ENCODE measurements around the gene KRTAP16-1. TPM values are rescaled to one million over a fixed set of nuclear protein-coding genes. Genes with fewer than 3 reads are reported as not detected.

Gene KRTAP16-1
- polyA plus RNA-seq, 1 donor, result not detected

Other genes with a start within 250 kb of the KRTAP16-1 start
- not detected for gene KRTAP2-3, start 249.2 kb downstream of the KRTAP16-1 start, polyA plus RNA-seq (ENCODE audit: insufficient read length)
- gene KRTAP2-4, start 243.4 kb downstream of the KRTAP16-1 start, polyA plus RNA-seq (ENCODE audit: insufficient read length), result not detected
- gene KRTAP4-7, start 225.2 kb downstream of the KRTAP16-1 start, polyA plus RNA-seq (ENCODE audit: insufficient read length), result not detected
- not detected for gene KRTAP4-8, start 211.2 kb downstream of the KRTAP16-1 start, polyA plus RNA-seq (ENCODE audit: insufficient read length)
- gene KRTAP4-16, start 207.1 kb downstream of the KRTAP16-1 start, polyA plus RNA-seq (ENCODE audit: insufficient read length), result not detected
- gene KRTAP4-9, start 203.9 kb downstream of the KRTAP16-1 start, polyA plus RNA-seq (ENCODE audit: insufficient read length), result not detected
- not detected for gene KRTAP4-11, start 190.9 kb downstream of the KRTAP16-1 start, polyA plus RNA-seq (ENCODE audit: insufficient read length)
- gene KRTAP4-12, start 185.1 kb downstream of the KRTAP16-1 start, polyA plus RNA-seq (ENCODE audit: insufficient read length), result not detected
- gene KRTAP4-6, start 168.8 kb downstream of the KRTAP16-1 start, polyA plus RNA-seq (ENCODE audit: insufficient read length), result not detected
- gene KRTAP4-5, start 159.5 kb downstream of the KRTAP16-1 start, polyA plus RNA-seq (ENCODE audit: insufficient read length), result not detected
- gene KRTAP4-4, start 148.6 kb downstream of the KRTAP16-1 start, polyA plus RNA-seq (ENCODE audit: insufficient read length), result not detected
- gene KRTAP4-3, start 141.1 kb downstream of the KRTAP16-1 start, polyA plus RNA-seq (ENCODE audit: insufficient read length), result not detected
- gene KRTAP4-2, start 131.1 kb downstream of the KRTAP16-1 start, polyA plus RNA-seq (ENCODE audit: insufficient read length), result not detected
- not detected for gene KRTAP4-1, start 124.4 kb downstream of the KRTAP16-1 start, polyA plus RNA-seq (ENCODE audit: insufficient read length)
- not detected for gene KRTAP9-1, start 119.4 kb downstream of the KRTAP16-1 start, polyA plus RNA-seq (ENCODE audit: insufficient read length)
- not detected for gene KRTAP9-2, start 82.7 kb downstream of the KRTAP16-1 start, polyA plus RNA-seq (ENCODE audit: insufficient read length)
- not detected for gene KRTAP9-3, start 76.9 kb downstream of the KRTAP16-1 start, polyA plus RNA-seq (ENCODE audit: insufficient read length)
- gene KRTAP9-8, start 71.3 kb downstream of the KRTAP16-1 start, polyA plus RNA-seq (ENCODE audit: insufficient read length), result not detected
- not detected for gene KRTAP9-4, start 59.6 kb downstream of the KRTAP16-1 start, polyA plus RNA-seq (ENCODE audit: insufficient read length)
- gene KRTAP9-9, start 53.9 kb downstream of the KRTAP16-1 start, polyA plus RNA-seq (ENCODE audit: insufficient read length), result not detected
- 0.22 TPM for gene KRTAP9-6, start 43.9 kb downstream of the KRTAP16-1 start, polyA plus RNA-seq (ENCODE audit: insufficient read length)
- not detected for gene KRTAP9-7, start 33.6 kb downstream of the KRTAP16-1 start, polyA plus RNA-seq (ENCODE audit: insufficient read length)
- not detected for gene KRTAP29-1, start 6.5 kb downstream of the KRTAP16-1 start, polyA plus RNA-seq (ENCODE audit: insufficient read length)
- gene KRTAP17-1, start 6.4 kb upstream of the KRTAP16-1 start, polyA plus RNA-seq (ENCODE audit: insufficient read length), result not detected
- not detected for gene KRT33A, start 41.5 kb upstream of the KRTAP16-1 start, polyA plus RNA-seq (ENCODE audit: insufficient read length)
- not detected for gene KRT33B, start 60.5 kb upstream of the KRTAP16-1 start, polyA plus RNA-seq (ENCODE audit: insufficient read length)
- gene KRT34, start 73.0 kb upstream of the KRTAP16-1 start, polyA plus RNA-seq (ENCODE audit: insufficient read length), result not detected
- 5.9 TPM for gene KRT31, start 88.3 kb upstream of the KRTAP16-1 start, polyA plus RNA-seq (ENCODE audit: insufficient read length)
- not detected for gene KRT37, start 115.3 kb upstream of the KRTAP16-1 start, polyA plus RNA-seq (ENCODE audit: insufficient read length)
- not detected for gene KRT38, start 131.7 kb upstream of the KRTAP16-1 start, polyA plus RNA-seq (ENCODE audit: insufficient read length)
- not detected for gene KRT32, start 158.1 kb upstream of the KRTAP16-1 start, polyA plus RNA-seq (ENCODE audit: insufficient read length)
- not detected for gene KRT35, start 171.8 kb upstream of the KRTAP16-1 start, polyA plus RNA-seq (ENCODE audit: insufficient read length)
- not detected for gene KRT36, start 180.6 kb upstream of the KRTAP16-1 start, polyA plus RNA-seq (ENCODE audit: insufficient read length)
- gene KRT13, start 196.3 kb upstream of the KRTAP16-1 start, polyA plus RNA-seq (ENCODE audit: insufficient read length), result not detected
- 0.11 TPM for gene KRT15, start 209.6 kb upstream of the KRTAP16-1 start, polyA plus RNA-seq (ENCODE audit: insufficient read length)
- 0.28 TPM for gene KRT19, start 219.0 kb upstream of the KRTAP16-1 start, polyA plus RNA-seq (ENCODE audit: insufficient read length)

All from forelimb muscle (tissue), 1 donor.